ENCODE data around the gene NLRP2B. TPM values are rescaled to one million over a fixed set of nuclear protein-coding genes. Genes with fewer than 3 reads are reported as not detected.

Gene NLRP2B
- total RNA-seq, 6 experiments from 2014 or later, result not detected

- Histone ChIP-seq H3K27me3 (no peaks in the 10 kb centered on the region), H3K27ac (no peak overlapping the region), H3K36me3 (no peaks in the 10 kb centered on the region), H3K4me1 (no peaks in the 10 kb centered on the region), H3K9me3 (no peaks in the 10 kb centered on the region), H3K4me3 (no peak overlapping the region)
- 56% methylated on average over 4 of the region's 8 CpGs for WGBS (ENCODE audit: insufficient coverage, low coverage, low lambda C conversion rate, missing lambda C conversion rate)
- DNase-seq (no peak), ATAC-seq (no peak)
- intact Hi-C loops (cut with DNase I), result no loop called here
- TF ChIP-seq CTCF (IDR thresholded peaks at IDR 0.05) (no peak), POLR2A (IDR thresholded peaks at IDR 0.05) (no peak)
Measured at GRCh38 chrX:57677132-57677858, 2.8 kb downstream of the NLRP2B start.

GRCh38 chrX:57675320-57675719 is 4.7 kb downstream of the NLRP2B start:
- intact Hi-C loops (cut with DNase I), result no loop called here
- Histone ChIP-seq H3K27me3 (no peaks in the 10 kb centered on the region), H3K4me3 (no peak overlapping the region), H3K4me1 (no peaks in the 10 kb centered on the region), H3K27ac (no peak overlapping the region), H3K9me3 (no peaks in the 10 kb centered on the region), H3K36me3 (no peaks in the 10 kb centered on the region)
- DNase-seq, result no peak
- no peak for ATAC-seq
- TF ChIP-seq CTCF (IDR thresholded peaks at IDR 0.05) (no peak), POLR2A (IDR thresholded peaks at IDR 0.05) (no peak)
- 61% methylated on average over 2 of the region's 2 CpGs for WGBS (ENCODE audit: insufficient coverage, low coverage, low lambda C conversion rate, missing lambda C conversion rate)

GRCh38 chrX:57674861-57675260 is 5.2 kb downstream of the NLRP2B start:
- H3K27ac ChIP-seq, result no peak overlapping the region
- no peak for ATAC-seq
- no peak overlapping the region for H3K4me3 ChIP-seq
- no peak for DNase-seq
- TF ChIP-seq POLR2A (IDR thresholded peaks at IDR 0.05), result no peak
- TF ChIP-seq CTCF (IDR thresholded peaks at IDR 0.05), result no peak
- WGBS (ENCODE audit: insufficient coverage, low coverage, low lambda C conversion rate, missing lambda C conversion rate), result 48% methylated on average over 5 of the region's 5 CpGs
- intact Hi-C loops (cut with DNase I), result no loop called here
- H3K9me3 ChIP-seq, result no peaks in the 10 kb centered on the region
- H3K36me3 ChIP-seq, result no peaks in the 10 kb centered on the region
- H3K27me3 ChIP-seq, result no peaks in the 10 kb centered on the region
- no peaks in the 10 kb centered on the region for H3K4me1 ChIP-seq

- no peak overlapping the region for H3K27ac ChIP-seq
- intact Hi-C loops (cut with DNase I), result no loop called here
- H3K36me3 ChIP-seq, result no peaks in the 10 kb centered on the region
- no peaks in the 10 kb centered on the region for H3K27me3 ChIP-seq
- no peaks in the 10 kb centered on the region for H3K9me3 ChIP-seq
- no CpG with 5 or more reads among the region's 1 CpG for WGBS (ENCODE audit: insufficient coverage, low coverage, low lambda C conversion rate, missing lambda C conversion rate)
- no peak for DNase-seq
- ATAC-seq, result no peak
- no peak overlapping the region for H3K4me3 ChIP-seq
- H3K4me1 ChIP-seq, result no peaks in the 10 kb centered on the region
- no peak for TF ChIP-seq POLR2A (IDR thresholded peaks at IDR 0.05)
- TF ChIP-seq CTCF (IDR thresholded peaks at IDR 0.05), result no peak
Measured at GRCh38 chrX:57669961-57670360, 10.1 kb downstream of the NLRP2B start.

All from right lobe of liver (tissue), 6 donors.